GM06990 (cell line): ENCODE data around the gene CD300LG.

Experiments
- DNase-seq: peaks from one replicate; pipeline ENCODE4 v3.0.0-alpha.2; 2011; ENCODE audit not compliant: insufficient read length; ENCODE audit errors: extremely low read depth
- H3K27me3 ChIP-seq: replicated peaks from 2 replicates; pipeline ENCODE4 v1.6.0; 2011; ENCODE audit warnings: low read length; ENCODE audit not compliant: control insufficient read depth, insufficient read depth
- H3K36me3 ChIP-seq: 2 replicates; pipeline ENCODE4 v1.5.1; 2011; ENCODE audit warnings: low read length; ENCODE audit not compliant: control insufficient read depth, insufficient read depth
- H3K4me3 ChIP-seq: replicated peaks from 2 replicates; pipeline ENCODE4 v1.5.1; 2011; ENCODE audit warnings: low read depth, mild to moderate bottlenecking, control low read depth, low read length
- CTCF ChIP-seq: IDR thresholded peaks from 2 replicates; pipeline ENCODE4 v1.5.1; 2011; ENCODE audit warnings: low read length, control low read depth, mild to moderate bottlenecking, inconsistent platforms; ENCODE audit not compliant: insufficient read depth, poor library complexity, severe bottlenecking

Gene CD300LG

GRCh38 chr17:43825567-43825966 lies 21.4 kb upstream of the CD300LG start:
- DNase-seq = no peak
- no peak for TF ChIP-seq CTCF
- no peaks in the 10 kb centered on the region; the same call in none of the 2 replicates for H3K27me3 ChIP-seq
- no peaks in the 10 kb centered on the region for H3K36me3 ChIP-seq
- no peak overlapping the region for H3K4me3 ChIP-seq

- H3K27me3 ChIP-seq = no peaks in the 10 kb centered on the region; the same call in none of the 2 replicates
- DNase-seq = no peak
- no peak for TF ChIP-seq CTCF
- no peak overlapping the region for H3K4me3 ChIP-seq
- no peaks in the 10 kb centered on the region for H3K36me3 ChIP-seq
Measured at GRCh38 chr17:43826206-43826605, 20.8 kb upstream of the CD300LG start.

GRCh38 chr17:43827596-43827995 lies 19.4 kb upstream of the CD300LG start:
- no peak overlapping the region for H3K4me3 ChIP-seq
- DNase-seq = no peak
- TF ChIP-seq CTCF = no peak
- no peaks in the 10 kb centered on the region for H3K36me3 ChIP-seq
- peaks cover 2% of the 10 kb centered on the region for H3K27me3 ChIP-seq

- TF ChIP-seq CTCF = no peak
- Histone ChIP-seq H3K36me3 (no peaks in the 10 kb centered on the region), H3K4me3 (no peak overlapping the region), H3K27me3 (peaks cover 7% of the 10 kb centered on the region)
- DNase-seq = no peak
Measured at GRCh38 chr17:43829738-43830137, 17.2 kb upstream of the CD300LG start.

GRCh38 chr17:43830510-43831140 lies 16.4 kb upstream of the CD300LG start:
- TF ChIP-seq CTCF = no peak
- H3K27me3 ChIP-seq = peaks cover 7% of the 10 kb centered on the region

DNA sequence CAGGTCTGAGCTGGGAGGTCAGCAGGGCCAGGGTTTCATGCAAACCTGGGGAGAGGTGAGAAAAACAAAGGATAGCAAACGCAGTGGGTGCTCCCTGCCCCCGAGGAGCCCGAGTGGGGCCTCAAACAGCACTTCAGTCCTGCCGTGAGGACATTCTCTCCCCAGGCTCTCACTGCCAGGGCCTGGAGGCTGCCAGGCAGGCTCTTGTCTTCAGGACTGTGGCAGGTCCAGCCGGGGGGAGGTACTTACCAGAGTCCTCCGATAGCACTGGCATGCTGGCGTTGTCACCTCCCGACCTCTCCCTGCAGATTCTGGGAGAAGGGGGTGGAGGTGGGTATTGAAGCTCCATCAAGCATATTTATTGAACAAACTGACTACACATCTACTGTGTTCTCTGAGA lies 15.3 kb upstream of the CD300LG start:
- Histone ChIP-seq H3K36me3 (no peaks in the 10 kb centered on the region), H3K4me3 (no peak overlapping the region), H3K27me3 (peaks cover 7% of the 10 kb centered on the region)
- TF ChIP-seq CTCF = no peak
- no peak for DNase-seq

More at GRCh38 chr17:43830510-43831140, 16.4 kb upstream of the CD300LG start:
- DNase-seq = no peak
- H3K4me3 ChIP-seq = no peak overlapping the region
- H3K36me3 ChIP-seq = no peaks in the 10 kb centered on the region
